Measurements from ENCODE around the gene ABCC4. TPM values are rescaled to one million over a fixed set of nuclear protein-coding genes. Genes with fewer than 3 reads are reported as not detected.

The ABCC4 gene
- total RNA-seq, 1 donor from 2014 or later: 13.3 TPM

DNA sequence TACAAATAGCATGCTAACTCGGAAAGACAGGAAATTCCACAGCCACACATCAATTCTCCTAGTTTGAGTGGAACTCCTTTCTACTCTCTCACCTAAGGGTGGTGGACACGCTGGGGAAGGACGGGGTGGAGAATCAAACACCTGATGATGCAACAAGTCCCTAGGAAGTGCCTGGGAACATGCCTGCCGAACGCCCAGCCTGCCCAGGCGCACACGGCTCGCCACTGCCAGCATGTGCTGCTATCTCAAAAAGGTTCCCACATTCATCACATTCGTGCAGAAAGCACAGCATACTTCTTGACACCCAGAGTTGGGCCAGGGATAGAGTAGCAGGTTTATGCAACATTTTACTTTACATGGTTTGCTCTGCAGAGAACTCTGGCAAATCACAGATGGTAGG, 164.6 kb downstream of the ABCC4 start:
- TF ChIP-seq CTCF (IDR thresholded peaks at IDR 0.05): no peak
- no peak for TF ChIP-seq POLR2AphosphoS5 (IDR thresholded peaks at IDR 0.05; ENCODE audit: insufficient read depth in 1 of 2, low read depth in 1 of 2)
- no peak for TF ChIP-seq POLR2A (IDR thresholded peaks at IDR 0.05)
- DNase-seq (ENCODE audit: extremely low spot score in 2 of 2): no peak
- Histone ChIP-seq H3K4me3 (no peak overlapping the region), H3K27me3 (no peaks in the 10 kb centered on the region), H3K27ac (no peak overlapping the region), H3K9me3 (no peaks in the 10 kb centered on the region), H3K4me1 (no peaks in the 10 kb centered on the region), H3K36me3 (no peaks in the 10 kb centered on the region)
- intact Hi-C loops (cut with DNase I): no loop called here

DNA sequence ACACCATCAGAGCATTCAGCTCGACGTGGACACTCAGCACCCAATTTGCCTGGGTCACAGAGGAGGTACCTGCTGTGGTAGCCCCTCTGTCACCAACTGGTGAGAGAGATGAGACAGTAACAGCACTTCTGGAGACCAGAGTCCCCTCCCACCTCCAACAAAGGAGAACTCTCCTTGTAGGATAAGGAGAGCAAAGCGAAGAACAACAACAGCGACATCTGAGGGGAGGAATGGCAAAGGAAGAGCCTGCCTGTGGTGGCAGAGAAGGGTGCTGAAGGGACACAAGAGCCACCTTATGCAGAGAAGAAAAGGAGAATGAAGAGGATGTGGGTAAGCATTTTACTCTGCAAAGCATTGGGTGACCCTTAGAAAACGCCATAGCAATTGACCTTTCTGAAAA, 167.8 kb downstream of the ABCC4 start:
- no peak for DNase-seq (ENCODE audit: extremely low spot score in 2 of 2)
- intact Hi-C loops (cut with DNase I): no loop called here
- H3K27ac ChIP-seq: no peak overlapping the region
- no peaks in the 10 kb centered on the region for H3K4me1 ChIP-seq
- no peaks in the 10 kb centered on the region for H3K36me3 ChIP-seq
- TF ChIP-seq POLR2A (IDR thresholded peaks at IDR 0.05) (no peak), POLR2AphosphoS5 (IDR thresholded peaks at IDR 0.05; ENCODE audit: insufficient read depth in 1 of 2, low read depth in 1 of 2) (no peak), CTCF (IDR thresholded peaks at IDR 0.05) (no peak)
- H3K9me3 ChIP-seq: no peaks in the 10 kb centered on the region
- no peak overlapping the region for H3K4me3 ChIP-seq
- H3K27me3 ChIP-seq: no peaks in the 10 kb centered on the region

- intact Hi-C loops (cut with DNase I): no loop called here
- Histone ChIP-seq H3K4me3 (no peak overlapping the region), H3K36me3 (no peaks in the 10 kb centered on the region), H3K27ac (no peak overlapping the region), H3K27me3 (no peaks in the 10 kb centered on the region), H3K9me3 (no peaks in the 10 kb centered on the region), H3K4me1 (no peaks in the 10 kb centered on the region)
- no peak for DNase-seq (ENCODE audit: extremely low spot score in 2 of 2)
- TF ChIP-seq CTCF (IDR thresholded peaks at IDR 0.05): no peak
- no peak for TF ChIP-seq POLR2A (IDR thresholded peaks at IDR 0.05)
Observed at GRCh38 chr13:95129004-95129403, 172.2 kb downstream of the ABCC4 start.

DNA sequence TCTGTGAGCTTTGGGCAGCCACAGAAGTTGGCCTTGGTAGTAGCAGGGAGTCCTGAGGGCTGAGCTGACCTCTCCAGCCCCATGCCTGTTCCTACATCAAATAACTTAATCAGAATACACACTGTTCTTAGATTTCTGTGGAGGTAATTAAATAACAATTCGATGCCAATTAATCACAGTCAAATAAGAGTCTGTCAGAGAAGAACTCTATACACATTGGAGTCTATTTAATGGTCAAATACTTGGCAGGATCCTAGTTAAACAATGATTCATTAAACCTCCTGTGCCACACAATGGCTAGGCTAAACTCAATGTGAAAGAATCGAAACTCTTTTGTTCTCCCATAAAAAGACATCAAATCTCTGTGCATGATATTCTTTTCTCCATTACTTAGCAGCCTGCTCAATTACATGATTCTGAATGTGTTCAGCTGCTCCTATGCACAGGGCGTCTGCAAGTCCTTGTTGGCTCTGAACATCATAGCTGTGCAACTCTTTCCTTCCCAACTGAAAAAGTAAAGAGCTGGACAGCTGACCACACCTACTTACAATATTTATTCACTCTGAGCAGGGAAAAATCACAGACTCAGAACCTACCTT, 173.1 kb downstream of the ABCC4 start:
- no peak for TF ChIP-seq POLR2A (IDR thresholded peaks at IDR 0.05)
- TF ChIP-seq CTCF (IDR thresholded peaks at IDR 0.05): no peak
- TF ChIP-seq POLR2AphosphoS5 (IDR thresholded peaks at IDR 0.05; ENCODE audit: insufficient read depth in 1 of 2, low read depth in 1 of 2): no peak
- Histone ChIP-seq H3K4me3 (no peak overlapping the region), H3K9me3 (no peaks in the 10 kb centered on the region), H3K36me3 (no peaks in the 10 kb centered on the region), H3K27me3 (no peaks in the 10 kb centered on the region), H3K4me1 (no peaks in the 10 kb centered on the region), H3K27ac (no peak overlapping the region)
- DNase-seq (ENCODE audit: extremely low spot score in 2 of 2): no peak
- intact Hi-C loops (cut with DNase I): no loop called here

DNA sequence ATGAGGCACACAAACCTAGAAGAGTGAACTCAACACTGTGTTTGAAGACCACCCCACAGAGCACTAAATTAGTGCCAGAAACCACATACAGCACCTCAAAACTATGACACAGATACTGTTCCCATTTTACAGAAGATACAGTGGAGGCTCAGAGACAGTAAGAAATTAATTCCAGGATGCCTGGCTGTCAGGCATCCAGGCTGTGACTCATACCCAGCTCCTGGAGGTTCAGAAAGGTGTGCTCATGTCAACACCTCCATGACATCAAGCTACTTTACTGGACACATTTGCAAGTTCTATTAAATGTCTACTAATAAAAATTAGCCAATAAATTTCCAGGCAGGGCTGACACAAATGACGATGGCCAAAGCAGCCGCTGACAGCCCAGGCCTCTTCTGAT, 176.3 kb downstream of the ABCC4 start:
- Histone ChIP-seq H3K27me3 (no peaks in the 10 kb centered on the region), H3K9me3 (no peaks in the 10 kb centered on the region), H3K4me1 (no peaks in the 10 kb centered on the region), H3K36me3 (no peaks in the 10 kb centered on the region), H3K4me3 (no peak overlapping the region), H3K27ac (no peak overlapping the region)
- intact Hi-C loops (cut with DNase I): no loop called here
- no peak for DNase-seq (ENCODE audit: extremely low spot score in 2 of 2)
- TF ChIP-seq CTCF (IDR thresholded peaks at IDR 0.05) (no peak), POLR2AphosphoS5 (IDR thresholded peaks at IDR 0.05; ENCODE audit: insufficient read depth in 1 of 2, low read depth in 1 of 2) (no peak), POLR2A (IDR thresholded peaks at IDR 0.05) (no peak)

Data from vagina (tissue), 2 donors.